Activated effector memory CD4-positive, alpha-beta T cell treated with Interleukin-2 at 50 U/mL for 16 hours (primary cell): Measurements from ENCODE around the gene MICAL3.

Source experiments
- DNase-seq: peaks from one replicate; pipeline ENCODE4 v3.0.0-alpha.2; 2020

Gene MICAL3

GRCh38 chr22:17804331-17805080 lies 219.9 kb downstream of the MICAL3 start:
- DNase-seq, result no peak

GRCh38 chr22:17803609-17804270 lies 220.6 kb downstream of the MICAL3 start:
- no peak for DNase-seq

GRCh38 chr22:17802822-17803221 lies 221.5 kb downstream of the MICAL3 start:
- no peak for DNase-seq

- no peak for DNase-seq
These were observed 221.9 kb downstream of the MICAL3 start for GRCh38 chr22:17802411-17802810.

GRCh38 chr22:17797721-17798559 lies 226.4 kb downstream of the MICAL3 start:
- DNase-seq, result no peak

- DNase-seq, result no peak
These were observed 227.7 kb downstream of the MICAL3 start for GRCh38 chr22:17796695-17797094.

GRCh38 chr22:17795661-17796548 lies 228.5 kb downstream of the MICAL3 start:
- DNase-seq, result no peak

- DNase-seq, result no peak
These were observed 229.4 kb downstream of the MICAL3 start for GRCh38 chr22:17794726-17795542.

GRCh38 chr22:17792854-17793434 lies 231.4 kb downstream of the MICAL3 start:
- DNase-seq, result no peak

- DNase-seq, result no peak
These were observed 232.1 kb downstream of the MICAL3 start for GRCh38 chr22:17792299-17792698.

- no peak for DNase-seq
These were observed 233.2 kb downstream of the MICAL3 start for GRCh38 chr22:17791196-17791595.

GRCh38 chr22:17789379-17790200 lies 234.8 kb downstream of the MICAL3 start:
- DNase-seq, result no peak

- DNase-seq, result no peak
These were observed 235.6 kb downstream of the MICAL3 start for GRCh38 chr22:17788528-17789378.

- DNase-seq, result no peak
These were observed 236.5 kb downstream of the MICAL3 start for GRCh38 chr22:17787716-17788330.

- no peak for DNase-seq
These were observed 237.1 kb downstream of the MICAL3 start for GRCh38 chr22:17787241-17787640.

GRCh38 chr22:17786435-17787161 lies 237.8 kb downstream of the MICAL3 start:
- DNase-seq, result no peak

- DNase-seq, result peak; percentile 54
These were observed 238.9 kb downstream of the MICAL3 start for GRCh38 chr22:17785185-17786184.
